ENCODE measurements around the gene EN1.

The EN1 gene

GRCh38 chr2:118856330-118856977, 9.0 kb upstream of the EN1 start:
- no peak for FAIRE-seq
- DNase-seq (ENCODE audit: insufficient read length, low spot score), result no peak

- FAIRE-seq, result no peak
Measured at GRCh38 chr2:118855451-118856279, 8.2 kb upstream of the EN1 start.

GRCh38 chr2:118854507-118855345, 7.3 kb upstream of the EN1 start:
- FAIRE-seq (no peak), DNase-seq (ENCODE audit: insufficient read length, low spot score) (no peak)

More at GRCh38 chr2:118855451-118856279, 8.2 kb upstream of the EN1 start:
- DNase-seq (ENCODE audit: insufficient read length, low spot score), result peak; percentile 94

GRCh38 chr2:118853651-118854291, 6.3 kb upstream of the EN1 start:
- DNase-seq (ENCODE audit: insufficient read length, low spot score) (no peak), FAIRE-seq (no peak)

- no peak for FAIRE-seq
- DNase-seq (ENCODE audit: insufficient read length, low spot score), result no peak
Measured at GRCh38 chr2:118853129-118853640, 5.7 kb upstream of the EN1 start.

GRCh38 chr2:118852605-118853128, 5.2 kb upstream of the EN1 start:
- DNase-seq (ENCODE audit: insufficient read length, low spot score) (no peak), FAIRE-seq (no peak)

- FAIRE-seq, result no peak
Measured at GRCh38 chr2:118851650-118852049, 4.2 kb upstream of the EN1 start.

GRCh38 chr2:118850901-118851415, 3.5 kb upstream of the EN1 start:
- FAIRE-seq, result no peak
- DNase-seq (ENCODE audit: insufficient read length, low spot score), result no peak

More at GRCh38 chr2:118851650-118852049, 4.2 kb upstream of the EN1 start:
- no peak for DNase-seq (ENCODE audit: insufficient read length, low spot score)

- DNase-seq (ENCODE audit: insufficient read length, low spot score), result no peak
- no peak for FAIRE-seq
Measured at GRCh38 chr2:118850168-118850900, 2.9 kb upstream of the EN1 start.

- no peak for DNase-seq (ENCODE audit: insufficient read length, low spot score)
- no peak for FAIRE-seq
Measured at GRCh38 chr2:118849226-118850167, 2.0 kb upstream of the EN1 start.

GRCh38 chr2:118848381-118849225, 1.2 kb upstream of the EN1 start:
- DNase-seq (ENCODE audit: insufficient read length, low spot score) (no peak), FAIRE-seq (no peak)

- no peak for FAIRE-seq
- no peak for DNase-seq (ENCODE audit: insufficient read length, low spot score)
Measured at GRCh38 chr2:118847762-118848172, 319 bp upstream of the EN1 start.

GRCh38 chr2:118846442-118846952, 951 bp downstream of the EN1 start:
- DNase-seq (ENCODE audit: insufficient read length, low spot score) (no peak), FAIRE-seq (no peak)

GRCh38 chr2:118845522-118846441, 1.7 kb downstream of the EN1 start:
- FAIRE-seq (no peak), DNase-seq (ENCODE audit: insufficient read length, low spot score) (no peak)

- DNase-seq (ENCODE audit: insufficient read length, low spot score), result no peak
Measured at GRCh38 chr2:118845005-118845521, 2.4 kb downstream of the EN1 start.

More at GRCh38 chr2:118845005-118845521, 2.4 kb downstream of the EN1 start:
- FAIRE-seq, result no peak
